Esophagus muscularis mucosa (tissue), 4 donors: Measurements from ENCODE around the gene AGTR2.

ENCODE experiments used
- EP300 ChIP-seq: sonication (generic); formaldehyde crosslinking; IDR thresholded peaks from one replicate; pipeline ENCODE4 v1.6.1; 2017; ENCODE audit warnings: antibody characterized with exemption
- POLR2A ChIP-seq: fragments of 450-650 bp; IDR thresholded peaks from one replicate; pipeline ENCODE4 v1.6.1; 2017; ENCODE audit warnings: antibody characterized with exemption, moderate library complexity, mild to moderate bottlenecking, low read depth
- POLR2AphosphoS5 ChIP-seq, 2 donors: sonication (generic); formaldehyde crosslinking; IDR thresholded peaks; one replicate each; pipeline ENCODE4 v1.6.1; 2017; ENCODE audit warnings: antibody characterized with exemption in 2 of 2
- TF ChIP-seq, protein P1 (sequence below), 3 experiments: fragments of 200-600 bp in 2 of 3; fragments of 450-650 bp in 1 of 3; sonication (generic) in 2 of 3; IDR thresholded peaks; one replicate each; pipeline ENCODE4 v1.5.1; 2017 to 2019; ENCODE audit warnings: antibody characterized with exemption in 3 of 3, mild to moderate bottlenecking in 2 of 3, moderate library complexity in 1 of 3

DNA sequence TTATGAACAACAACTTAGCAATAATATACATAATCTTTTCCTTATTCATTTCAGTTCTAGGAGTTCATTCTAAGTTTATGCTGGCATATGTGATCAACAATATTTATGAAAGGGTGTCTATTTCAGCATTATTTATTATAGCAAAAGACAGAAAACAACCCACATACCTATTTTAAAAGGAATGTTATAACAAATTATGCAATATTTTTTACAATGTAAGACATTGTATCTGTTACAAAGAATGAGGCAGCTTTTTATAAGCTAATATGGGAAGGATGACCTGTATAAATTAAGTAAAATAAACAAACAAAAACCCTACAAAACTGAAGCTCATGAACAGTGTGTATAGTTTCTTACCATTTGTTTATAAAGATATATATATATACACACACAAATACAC lies 42.7 kb downstream of the AGTR2 start:
- TF ChIP-seq, protein P1, sequence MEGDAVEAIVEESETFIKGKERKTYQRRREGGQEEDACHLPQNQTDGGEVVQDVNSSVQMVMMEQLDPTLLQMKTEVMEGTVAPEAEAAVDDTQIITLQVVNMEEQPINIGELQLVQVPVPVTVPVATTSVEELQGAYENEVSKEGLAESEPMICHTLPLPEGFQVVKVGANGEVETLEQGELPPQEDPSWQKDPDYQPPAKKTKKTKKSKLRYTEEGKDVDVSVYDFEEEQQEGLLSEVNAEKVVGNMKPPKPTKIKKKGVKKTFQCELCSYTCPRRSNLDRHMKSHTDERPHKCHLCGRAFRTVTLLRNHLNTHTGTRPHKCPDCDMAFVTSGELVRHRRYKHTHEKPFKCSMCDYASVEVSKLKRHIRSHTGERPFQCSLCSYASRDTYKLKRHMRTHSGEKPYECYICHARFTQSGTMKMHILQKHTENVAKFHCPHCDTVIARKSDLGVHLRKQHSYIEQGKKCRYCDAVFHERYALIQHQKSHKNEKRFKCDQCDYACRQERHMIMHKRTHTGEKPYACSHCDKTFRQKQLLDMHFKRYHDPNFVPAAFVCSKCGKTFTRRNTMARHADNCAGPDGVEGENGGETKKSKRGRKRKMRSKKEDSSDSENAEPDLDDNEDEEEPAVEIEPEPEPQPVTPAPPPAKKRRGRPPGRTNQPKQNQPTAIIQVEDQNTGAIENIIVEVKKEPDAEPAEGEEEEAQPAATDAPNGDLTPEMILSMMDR (IDR thresholded peaks at IDR 0.05), result no peak
- TF ChIP-seq POLR2A (no peak), POLR2AphosphoS5 (IDR thresholded peaks at IDR 0.05) (no peak), EP300 (no peak)
